ENCODE measurements around the gene MBD6.

Gene MBD6

GRCh38 chr12:57528831-57529555 is 6.4 kb downstream of the MBD6 start:
- DNase-seq = no peak

GRCh38 chr12:57529831-57530230 is 7.2 kb downstream of the MBD6 start:
- no peak for DNase-seq

GRCh38 chr12:57530396-57531142 is 7.9 kb downstream of the MBD6 start:
- no peak for DNase-seq

- DNase-seq = no peak
These were observed 9.2 kb downstream of the MBD6 start for GRCh38 chr12:57531836-57532235.

- no peak for DNase-seq
These were observed 10.5 kb downstream of the MBD6 start for GRCh38 chr12:57533108-57533507.

GRCh38 chr12:57534250-57534649 is 11.6 kb downstream of the MBD6 start:
- no peak for DNase-seq

- DNase-seq = no peak
These were observed 12.4 kb downstream of the MBD6 start for GRCh38 chr12:57534991-57535543.

GRCh38 chr12:57535764-57536596 is 13.4 kb downstream of the MBD6 start:
- DNase-seq = no peak

- no peak for DNase-seq
These were observed 13.9 kb downstream of the MBD6 start for GRCh38 chr12:57536597-57536942.

GRCh38 chr12:57539134-57539768 is 16.6 kb downstream of the MBD6 start:
- no peak for DNase-seq

GRCh38 chr12:57541001-57541400 is 18.4 kb downstream of the MBD6 start:
- DNase-seq = no peak

- DNase-seq = no peak
These were observed 19.1 kb downstream of the MBD6 start for GRCh38 chr12:57541717-57542116.

GRCh38 chr12:57543581-57543980 is 21.0 kb downstream of the MBD6 start:
- DNase-seq = no peak

GRCh38 chr12:57545809-57546437 is 23.3 kb downstream of the MBD6 start:
- no peak for DNase-seq

GRCh38 chr12:57546438-57547287 is 24.0 kb downstream of the MBD6 start, which contains the start of gene DCTN2:
Gene DCTN2 (minus strand): TSS chr12:57547192. CDS start chr12:57547063, 129 bp downstream.
- DNase-seq = peak; percentile 97 to 98

GRCh38 chr12:57547288-57548012 is 24.8 kb downstream of the MBD6 start:
- DNase-seq = no peak

- no peak for DNase-seq
These were observed 25.3 kb downstream of the MBD6 start for GRCh38 chr12:57548013-57548315.

GRCh38 chr12:57548488-57548887 is 25.9 kb downstream of the MBD6 start:
- DNase-seq = no peak

- DNase-seq = no peak
These were observed 26.7 kb downstream of the MBD6 start for GRCh38 chr12:57549203-57549908.

All from NCI-H446 (cell line).